Stomach smooth muscle (tissue), 2 donors: ENCODE results near the gene NTPCR.

Experiments used
- H3K27ac ChIP-seq: one replicate; pipeline ENCODE4 v1.7.0; 2013; ENCODE audit warnings: mild to moderate bottlenecking, low read length, inconsistent platforms
- H3K27me3 ChIP-seq, 2 donors: one replicate each; pipeline ENCODE4 v1.7.0; 2013; ENCODE audit warnings: low read length in 2 of 2; ENCODE audit not compliant: insufficient read depth in 2 of 2, control insufficient read depth in 1 of 2
- H3K36me3 ChIP-seq, 2 donors: one replicate each; pipeline ENCODE4 v1.7.0; 2013; ENCODE audit warnings: low read length in 2 of 2; ENCODE audit not compliant: control insufficient read depth in 2 of 2, insufficient read depth in 2 of 2
- H3K4me1 ChIP-seq: one replicate; pipeline ENCODE4 v1.7.0; 2013; ENCODE audit warnings: low read length; ENCODE audit not compliant: control insufficient read depth, insufficient read depth
- H3K4me3 ChIP-seq, 2 donors: one replicate each; pipeline ENCODE4 v1.7.0; 2013; ENCODE audit warnings: low read length in 2 of 2
- H3K9ac ChIP-seq, 2 donors: one replicate each; pipeline ENCODE4 v1.7.0; 2013; ENCODE audit warnings: low read length in 2 of 2, mild to moderate bottlenecking in 1 of 2
- H3K9me3 ChIP-seq, 2 donors: one replicate each; pipeline ENCODE4 v1.7.0; 2013; ENCODE audit warnings: low read length in 2 of 2; ENCODE audit not compliant: control insufficient read depth in 2 of 2
- donor health status: healthy.
- donor health status: Pancreatic carcinoma.

NTPCR gene

GRCh38 chr1:232950197-232951176 lies at the start of gene NTPCR:
Gene NTPCR (plus strand): TSS chr1:232950611. CDS start chr1:232950711, 100 bp downstream.
- peak within 1 kb of the TSS; percentile 78 to 92 for H3K4me3 ChIP-seq
- H3K36me3 ChIP-seq = no peaks in the 10 kb centered on the region
- peaks cover 3% of the 10 kb centered on the region for H3K4me1 ChIP-seq
- no peaks in the 10 kb centered on the region for H3K27me3 ChIP-seq
- peak within 1 kb of the TSS; percentile 87 to 88 for H3K9ac ChIP-seq
- no peaks in the 10 kb centered on the region for H3K9me3 ChIP-seq
- H3K27ac ChIP-seq = peak within 1 kb of the TSS; percentile 61

DNA sequence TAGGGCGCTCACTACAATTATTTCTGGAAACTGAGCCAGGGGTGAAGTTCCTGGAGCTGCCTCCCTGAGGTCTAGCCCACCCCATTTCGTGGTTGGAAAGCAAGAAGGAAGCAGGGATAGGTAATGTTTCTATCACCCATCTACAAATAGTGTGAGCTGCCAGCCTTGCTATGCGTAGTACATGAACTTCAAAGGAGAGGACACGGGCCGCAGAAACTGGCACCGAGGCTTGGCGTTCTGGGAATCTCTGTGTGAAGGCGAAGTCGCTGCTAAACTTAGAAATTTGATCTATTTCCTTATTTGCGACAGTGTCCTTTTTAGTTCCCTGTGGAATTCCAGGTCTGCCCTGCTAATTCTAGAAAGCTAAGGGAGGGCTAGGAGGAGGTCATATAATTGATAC lies 49.6 kb upstream of the NTPCR start:
- Histone ChIP-seq H3K27me3 (no peaks in the 10 kb centered on the region), H3K9ac (no peak overlapping the region), H3K27ac (no peak overlapping the region), H3K36me3 (no peaks in the 10 kb centered on the region), H3K4me1 (peaks cover 13% of the 10 kb centered on the region), H3K4me3 (no peak overlapping the region), H3K9me3 (no peaks in the 10 kb centered on the region)

GRCh38 chr1:232901255-232901654 lies 49.2 kb upstream of the NTPCR start:
- H3K4me1 ChIP-seq = peaks cover 13% of the 10 kb centered on the region
- H3K4me3 ChIP-seq = no peak overlapping the region
- H3K9ac ChIP-seq = no peak overlapping the region
- no peak overlapping the region for H3K27ac ChIP-seq
- H3K27me3 ChIP-seq = no peaks in the 10 kb centered on the region
- no peaks in the 10 kb centered on the region for H3K36me3 ChIP-seq
- no peaks in the 10 kb centered on the region for H3K9me3 ChIP-seq

DNA sequence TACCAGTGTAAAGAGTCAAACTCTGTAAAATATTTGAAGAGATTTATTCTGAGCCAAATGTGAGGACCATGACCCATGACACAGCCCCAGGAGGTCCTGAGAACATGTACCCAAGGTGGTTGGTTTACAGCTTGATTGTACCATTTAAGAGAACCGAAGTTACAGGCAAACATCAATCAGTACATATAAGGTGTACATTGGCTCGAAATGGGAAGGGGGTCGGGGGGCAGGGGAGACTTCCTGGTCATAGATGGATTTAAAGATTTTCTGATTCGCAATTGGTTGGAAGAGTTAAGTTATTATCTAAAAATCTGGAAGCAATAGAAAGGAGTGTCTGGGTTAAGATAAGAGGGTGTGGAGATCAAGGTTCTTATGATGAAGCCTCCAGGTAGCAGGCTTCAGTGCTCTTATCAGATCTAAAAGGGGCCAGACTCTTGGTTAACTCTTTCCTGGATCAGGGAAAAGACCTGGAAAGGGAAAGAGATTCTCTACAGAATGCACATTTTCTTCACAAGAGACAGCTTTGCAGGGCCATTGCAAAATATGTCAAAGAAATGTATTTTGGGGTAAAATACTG lies 47.5 kb upstream of the NTPCR start:
- H3K9me3 ChIP-seq = no peaks in the 10 kb centered on the region
- no peak overlapping the region for H3K27ac ChIP-seq
- H3K9ac ChIP-seq = no peak overlapping the region
- no peak overlapping the region for H3K4me3 ChIP-seq
- peaks cover 13% of the 10 kb centered on the region for H3K4me1 ChIP-seq
- no peaks in the 10 kb centered on the region for H3K27me3 ChIP-seq
- no peaks in the 10 kb centered on the region for H3K36me3 ChIP-seq

DNA sequence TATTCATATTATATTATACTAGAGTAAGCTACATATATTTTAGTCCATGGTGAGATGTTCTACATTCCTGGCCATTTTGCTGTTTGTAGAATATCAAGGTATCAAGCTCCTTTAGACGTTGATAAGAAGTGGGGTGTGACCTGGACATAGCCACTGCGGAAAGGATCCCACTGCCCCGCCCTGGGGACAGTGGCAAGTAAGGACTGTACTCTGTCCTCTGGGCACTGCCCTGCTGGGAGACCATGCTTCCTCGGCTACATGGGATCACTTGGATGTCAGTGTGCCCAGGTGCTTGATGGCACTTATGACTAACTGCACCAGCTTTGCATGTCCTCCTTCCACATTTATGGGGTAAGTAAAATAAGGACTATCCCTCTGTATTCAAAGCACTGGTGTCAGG lies 46.3 kb upstream of the NTPCR start:
- Histone ChIP-seq H3K27me3 (no peaks in the 10 kb centered on the region), H3K9ac (no peak overlapping the region), H3K9me3 (no peaks in the 10 kb centered on the region), H3K4me3 (no peak overlapping the region), H3K27ac (no peak overlapping the region), H3K36me3 (no peaks in the 10 kb centered on the region), H3K4me1 (peaks cover 13% of the 10 kb centered on the region)

GRCh38 chr1:232904566-232904965 lies 45.8 kb upstream of the NTPCR start:
- Histone ChIP-seq H3K9ac (no peak overlapping the region), H3K4me1 (peaks cover 13% of the 10 kb centered on the region), H3K4me3 (no peak overlapping the region), H3K9me3 (no peaks in the 10 kb centered on the region), H3K36me3 (no peaks in the 10 kb centered on the region), H3K27me3 (no peaks in the 10 kb centered on the region), H3K27ac (no peak overlapping the region)

DNA sequence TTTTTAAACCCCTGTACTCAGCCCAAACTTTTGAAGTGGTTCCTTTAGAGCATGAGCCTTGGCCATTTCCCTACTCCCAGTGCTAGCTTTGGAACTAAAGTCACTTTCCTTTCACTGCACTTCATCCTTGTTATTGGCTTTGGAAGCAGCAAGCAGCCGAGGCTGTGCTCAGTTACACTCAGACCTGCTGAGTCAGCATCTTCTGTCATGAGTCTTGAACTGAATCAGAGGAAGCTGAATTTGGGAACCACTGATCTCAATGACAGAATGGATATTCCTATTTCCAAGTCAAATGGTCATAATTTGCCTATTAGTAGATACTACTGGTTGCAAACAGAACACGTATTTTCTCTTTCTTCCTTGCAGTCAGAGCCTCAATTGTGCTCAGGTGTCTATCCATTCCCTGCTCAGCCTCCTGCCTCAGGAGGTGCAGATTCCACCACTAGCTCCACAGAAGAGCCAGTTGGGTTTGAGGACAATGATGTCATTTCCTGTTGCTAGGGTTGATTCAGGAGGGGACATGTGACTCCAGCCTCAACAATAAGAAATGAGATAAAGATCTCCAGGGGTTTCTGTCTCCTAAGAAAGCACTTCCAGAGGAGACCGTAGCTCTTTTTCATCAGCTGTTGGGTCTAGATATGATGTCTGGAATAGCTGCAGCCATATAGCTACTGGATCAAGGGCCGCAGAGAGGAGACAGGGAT lies 44.9 kb upstream of the NTPCR start:
- H3K4me1 ChIP-seq = peaks cover 13% of the 10 kb centered on the region
- no peaks in the 10 kb centered on the region for H3K27me3 ChIP-seq

DNA sequence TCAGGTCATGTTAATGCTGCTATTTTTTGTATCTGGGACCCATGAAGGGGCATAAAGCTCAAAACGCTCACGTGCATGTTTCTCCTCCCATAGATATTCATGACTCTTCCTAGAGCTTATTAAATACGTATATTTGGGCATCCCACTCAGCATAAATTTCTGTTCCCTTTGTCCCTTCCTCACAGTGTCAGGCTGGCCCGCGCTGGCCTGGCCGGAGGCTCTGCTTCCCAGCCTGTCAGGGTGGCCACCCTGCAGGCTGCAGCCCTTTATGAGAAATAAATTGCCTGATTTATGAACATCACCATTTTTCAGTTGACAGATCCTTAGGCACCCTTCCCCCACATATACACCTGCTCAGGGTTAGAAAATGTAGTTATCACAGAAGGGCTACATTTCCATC lies 44.0 kb upstream of the NTPCR start:
- H3K4me1 ChIP-seq = peaks cover 4% of the 10 kb centered on the region
- no peak overlapping the region for H3K27ac ChIP-seq
- H3K27me3 ChIP-seq = no peaks in the 10 kb centered on the region
- no peaks in the 10 kb centered on the region for H3K9me3 ChIP-seq
- no peak overlapping the region for H3K9ac ChIP-seq
- H3K36me3 ChIP-seq = no peaks in the 10 kb centered on the region
- H3K4me3 ChIP-seq = no peak overlapping the region

More for the DNA sequence above, 44.9 kb upstream of the NTPCR start:
- Histone ChIP-seq H3K36me3 (no peaks in the 10 kb centered on the region), H3K27ac (no peak overlapping the region), H3K9me3 (no peaks in the 10 kb centered on the region), H3K9ac (no peak overlapping the region), H3K4me3 (no peak overlapping the region)

DNA sequence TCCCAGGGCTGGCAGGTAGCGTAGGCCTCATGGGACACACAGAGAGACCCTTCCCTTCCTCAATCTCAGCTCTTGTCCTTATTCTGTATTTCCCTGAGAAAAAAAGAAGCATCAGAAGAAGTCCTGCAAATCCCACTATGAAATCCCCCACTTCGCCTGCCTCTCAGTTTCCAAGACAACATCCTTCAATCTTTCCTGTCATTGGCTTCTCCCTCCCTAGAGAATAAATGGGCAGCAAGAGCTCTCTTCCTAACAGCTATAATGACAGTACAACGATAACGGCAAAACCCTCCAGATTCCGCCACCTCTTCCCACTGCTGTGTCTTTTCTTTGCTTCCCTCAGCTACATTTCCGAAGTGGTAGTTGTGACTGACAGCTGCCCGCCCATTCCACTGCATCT lies 41.6 kb upstream of the NTPCR start:
- H3K9ac ChIP-seq = no peak overlapping the region
- no peak overlapping the region for H3K4me3 ChIP-seq
- no peaks in the 10 kb centered on the region for H3K9me3 ChIP-seq
- no peaks in the 10 kb centered on the region for H3K4me1 ChIP-seq
- H3K27ac ChIP-seq = no peak overlapping the region
- H3K36me3 ChIP-seq = no peaks in the 10 kb centered on the region
- H3K27me3 ChIP-seq = no peaks in the 10 kb centered on the region

DNA sequence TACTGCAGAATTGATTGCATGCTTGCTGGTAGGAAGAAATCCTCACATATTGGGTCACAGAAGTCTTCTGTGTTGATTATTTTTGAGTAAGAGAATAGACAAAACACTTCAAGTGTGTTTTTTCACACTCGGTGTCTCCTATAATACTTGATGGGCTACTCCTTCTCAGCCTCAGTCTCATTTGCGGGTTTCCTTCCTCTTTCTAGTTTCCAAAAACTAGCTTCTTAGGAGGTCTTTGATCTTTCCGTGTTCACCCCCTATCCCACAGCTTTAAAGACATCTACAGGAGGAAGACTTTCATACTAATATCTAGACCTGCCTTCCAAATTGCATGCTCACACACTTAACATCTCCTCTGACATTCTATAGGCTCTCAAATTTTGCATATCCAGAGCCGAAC lies 40.7 kb upstream of the NTPCR start:
- Histone ChIP-seq H3K36me3 (no peaks in the 10 kb centered on the region), H3K27ac (no peak overlapping the region), H3K4me1 (no peaks in the 10 kb centered on the region), H3K9me3 (no peaks in the 10 kb centered on the region), H3K27me3 (no peaks in the 10 kb centered on the region), H3K9ac (no peak overlapping the region), H3K4me3 (no peak overlapping the region)
